ENCODE measurements around the gene KHSRP.

- TF ChIP-seq CTCF (IDR thresholded peaks at IDR 0.05) (no peak), POLR2A (IDR thresholded peaks at IDR 0.05) (no peak)
Observed at GRCh38 chr19:6374161-6374709, 50.4 kb downstream of the KHSRP start.
